Measurements from ENCODE around the gene PPIC. TPM values are rescaled to one million over a fixed set of nuclear protein-coding genes. Genes with fewer than 3 reads are reported as not detected.

Gene PPIC
- total RNA-seq, 1 donor from 2014 or later: 51.9 TPM

- H3K4me1 Mint-ChIP-seq (ENCODE audit: low read depth, unreplicated experiment): no peaks in the 10 kb centered on the region
- H2AFZ ChIP-seq (ENCODE audit: low read depth, low read length): no peak overlapping the region
- TF ChIP-seq EZH2 (IDR thresholded peaks at IDR 0.05; ENCODE audit: insufficient read depth, low read length): no peak
- no peak for TF ChIP-seq CTCF (IDR thresholded peaks at IDR 0.05; ENCODE audit: insufficient read depth, low read depth, low read length)
- H3K27me3 ChIP-seq (ENCODE audit: insufficient read depth, low read length): no peaks in the 10 kb centered on the region
- no peaks in the 10 kb centered on the region for H3K9me3 ChIP-seq (ENCODE audit: insufficient read depth, low read depth, low read length)
- DNase-seq (ENCODE audit: low read depth) (no peak), FAIRE-seq (no peak)
- H3K4me3 Mint-ChIP-seq (ENCODE audit: unreplicated experiment): no peak overlapping the region
- H3K4me2 ChIP-seq (ENCODE audit: low read length): no peak overlapping the region
- no peaks in the 10 kb centered on the region for H3K79me2 ChIP-seq (ENCODE audit: insufficient read depth, low read length)
- no peaks in the 10 kb centered on the region for H3K36me3 ChIP-seq (ENCODE audit: insufficient read depth, low read length)
- H3K27ac Mint-ChIP-seq (ENCODE audit: unreplicated experiment): no peak overlapping the region
- no peak overlapping the region for H3K4me3 ChIP-seq (ENCODE audit: insufficient read depth, low read depth, low read length)
- H3K9me3 Mint-ChIP-seq (ENCODE audit: unreplicated experiment): peaks cover 4% of the 10 kb centered on the region
- no peaks in the 10 kb centered on the region for H4K20me1 ChIP-seq (ENCODE audit: insufficient read depth, low read length)
- H3K36me3 Mint-ChIP-seq (ENCODE audit: low read depth, unreplicated experiment): no peaks in the 10 kb centered on the region
- no peaks in the 10 kb centered on the region for H3K4me1 ChIP-seq (ENCODE audit: insufficient read depth, low read length)
- no peak overlapping the region for H3K27ac ChIP-seq (ENCODE audit: low read depth, low read length)
- peaks cover 8% of the 10 kb centered on the region for H3K27me3 Mint-ChIP-seq (ENCODE audit: low read depth, unreplicated experiment)
- H3K9ac ChIP-seq (ENCODE audit: low read length): no peak overlapping the region
These were observed 29.5 kb upstream of the PPIC start for GRCh38 chr5:123066016-123066415.

- peaks cover 9% of the 10 kb centered on the region for H3K9me3 Mint-ChIP-seq (ENCODE audit: unreplicated experiment)
- no peak overlapping the region for H3K4me2 ChIP-seq (ENCODE audit: low read length)
- no peaks in the 10 kb centered on the region for H3K79me2 ChIP-seq (ENCODE audit: insufficient read depth, low read length)
- H3K4me1 Mint-ChIP-seq (ENCODE audit: low read depth, unreplicated experiment): no peaks in the 10 kb centered on the region
- TF ChIP-seq CTCF (IDR thresholded peaks at IDR 0.05; ENCODE audit: insufficient read depth, low read depth, low read length): no peak
- no peak for TF ChIP-seq EZH2 (IDR thresholded peaks at IDR 0.05; ENCODE audit: insufficient read depth, low read length)
- no peak overlapping the region for H3K27ac Mint-ChIP-seq (ENCODE audit: unreplicated experiment)
- no peaks in the 10 kb centered on the region for H3K36me3 ChIP-seq (ENCODE audit: insufficient read depth, low read length)
- no peak overlapping the region for H2AFZ ChIP-seq (ENCODE audit: low read depth, low read length)
- H3K27me3 Mint-ChIP-seq (ENCODE audit: low read depth, unreplicated experiment): no peaks in the 10 kb centered on the region
- no peak overlapping the region for H3K27ac ChIP-seq (ENCODE audit: low read depth, low read length)
- no peak overlapping the region for H3K4me3 ChIP-seq (ENCODE audit: insufficient read depth, low read depth, low read length)
- no peaks in the 10 kb centered on the region for H3K27me3 ChIP-seq (ENCODE audit: insufficient read depth, low read length)
- H3K9ac ChIP-seq (ENCODE audit: low read length): no peak overlapping the region
- no peak for DNase-seq (ENCODE audit: low read depth)
- H3K4me1 ChIP-seq (ENCODE audit: insufficient read depth, low read length): no peaks in the 10 kb centered on the region
- H4K20me1 ChIP-seq (ENCODE audit: insufficient read depth, low read length): no peaks in the 10 kb centered on the region
- H3K36me3 Mint-ChIP-seq (ENCODE audit: low read depth, unreplicated experiment): peaks cover 5% of the 10 kb centered on the region
- no peak for FAIRE-seq
- H3K4me3 Mint-ChIP-seq (ENCODE audit: unreplicated experiment): no peak overlapping the region
- no peaks in the 10 kb centered on the region for H3K9me3 ChIP-seq (ENCODE audit: insufficient read depth, low read depth, low read length)
These were observed 22.9 kb upstream of the PPIC start for GRCh38 chr5:123059455-123059854.

GRCh38 chr5:123051206-123051605 is 14.7 kb upstream of the PPIC start:
- Histone ChIP-seq H3K36me3 (ENCODE audit: insufficient read depth, low read length) (no peaks in the 10 kb centered on the region), H3K4me2 (ENCODE audit: low read length) (no peak overlapping the region), H3K79me2 (ENCODE audit: insufficient read depth, low read length) (no peaks in the 10 kb centered on the region), H4K20me1 (ENCODE audit: insufficient read depth, low read length) (no peaks in the 10 kb centered on the region), H3K27me3 (ENCODE audit: insufficient read depth, low read length) (no peaks in the 10 kb centered on the region), H3K27ac (ENCODE audit: low read depth, low read length) (no peak overlapping the region), H2AFZ (ENCODE audit: low read depth, low read length) (no peak overlapping the region), H3K9ac (ENCODE audit: low read length) (no peak overlapping the region), H3K4me1 (ENCODE audit: insufficient read depth, low read length) (no peaks in the 10 kb centered on the region), H3K4me3 (ENCODE audit: insufficient read depth, low read depth, low read length) (no peak overlapping the region), H3K9me3 (ENCODE audit: insufficient read depth, low read depth, low read length) (no peaks in the 10 kb centered on the region)
- Mint-ChIP-seq H3K4me1 (ENCODE audit: low read depth, unreplicated experiment) (no peaks in the 10 kb centered on the region), H3K4me3 (ENCODE audit: unreplicated experiment) (no peak overlapping the region), H3K9me3 (ENCODE audit: unreplicated experiment) (peaks cover 20% of the 10 kb centered on the region), H3K27ac (ENCODE audit: unreplicated experiment) (no peak overlapping the region), H3K27me3 (ENCODE audit: low read depth, unreplicated experiment) (no peaks in the 10 kb centered on the region), H3K36me3 (ENCODE audit: low read depth, unreplicated experiment) (peaks cover 2% of the 10 kb centered on the region)
- DNase-seq (ENCODE audit: low read depth) (no peak), FAIRE-seq (peak; percentile 68)
- no peak for TF ChIP-seq EZH2 (IDR thresholded peaks at IDR 0.05; ENCODE audit: insufficient read depth, low read length)
- no peak for TF ChIP-seq CTCF (IDR thresholded peaks at IDR 0.05; ENCODE audit: insufficient read depth, low read depth, low read length)

Measured in astrocyte (in vitro differentiated cells and primary cell).